HG02981 (cell line): ENCODE results near the gene AMOTL1.

Experiments
- ATAC-seq: cut with Tn5 transposase; IDR thresholded peaks from one replicate; pipeline ENCODE4 v1.9.1; 2021; ENCODE audit warnings: mild to moderate bottlenecking, moderate library complexity; ENCODE audit not compliant: unreplicated experiment

The AMOTL1 gene

DNA sequence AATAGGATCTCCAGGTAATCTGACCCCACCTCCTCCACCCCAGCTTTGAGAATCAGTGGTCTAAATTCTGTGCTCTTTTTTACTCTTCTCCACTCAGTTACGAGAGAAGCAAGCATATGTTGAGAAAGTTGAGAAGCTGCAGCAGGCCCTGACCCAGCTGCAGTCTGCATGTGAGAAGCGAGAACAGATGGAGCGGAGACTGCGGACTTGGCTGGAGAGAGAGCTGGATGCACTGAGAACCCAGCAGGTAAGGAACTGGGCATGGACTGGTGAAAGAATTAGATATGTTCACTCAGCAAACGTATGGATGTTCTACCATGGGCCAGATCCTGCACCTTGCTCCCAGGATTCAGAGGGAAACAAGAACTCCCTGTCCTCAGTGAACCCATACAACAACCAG lies 85.7 kb downstream of the AMOTL1 start:
- no peak for ATAC-seq

DNA sequence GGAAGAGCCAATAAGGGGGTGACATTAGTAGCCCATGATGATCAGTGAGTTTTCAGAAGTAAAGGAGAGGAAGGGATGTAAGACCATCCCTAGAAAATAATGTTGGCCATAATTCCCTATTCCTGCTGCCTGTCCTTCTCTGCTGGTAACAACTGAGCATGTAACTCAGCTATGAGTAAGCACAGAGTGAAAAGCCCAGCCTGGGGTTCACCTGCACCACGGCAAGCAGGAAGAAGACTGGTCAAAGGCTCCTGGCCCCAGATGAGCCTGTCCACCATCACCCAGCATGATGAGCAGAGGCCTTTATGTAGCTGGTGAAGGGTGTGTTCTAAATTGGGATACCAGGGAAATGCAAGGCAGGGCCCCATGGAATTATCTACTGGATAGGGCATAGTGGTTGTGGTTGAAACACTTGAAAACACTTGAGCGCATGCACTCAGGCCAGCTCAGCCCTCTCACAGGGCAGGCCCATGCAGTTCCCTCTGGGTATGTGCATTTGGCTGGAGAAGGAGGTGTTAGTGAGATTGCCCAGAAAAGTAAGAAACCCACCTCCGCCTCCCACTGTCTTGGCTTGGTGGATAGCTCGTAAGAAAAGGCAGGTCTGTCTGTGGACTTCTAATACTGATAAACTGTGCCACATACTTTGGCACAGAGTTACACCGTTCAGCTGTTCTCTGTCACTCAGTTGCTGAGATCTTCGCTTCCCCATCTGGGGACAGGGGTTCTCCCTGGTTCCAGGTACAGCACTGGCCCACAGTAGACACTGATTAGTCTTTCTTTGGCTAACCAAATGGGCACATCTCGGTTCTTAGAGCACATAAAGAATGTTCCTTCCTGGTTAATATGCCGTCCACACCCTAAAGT lies 86.8 kb downstream of the AMOTL1 start:
- no peak for ATAC-seq

DNA sequence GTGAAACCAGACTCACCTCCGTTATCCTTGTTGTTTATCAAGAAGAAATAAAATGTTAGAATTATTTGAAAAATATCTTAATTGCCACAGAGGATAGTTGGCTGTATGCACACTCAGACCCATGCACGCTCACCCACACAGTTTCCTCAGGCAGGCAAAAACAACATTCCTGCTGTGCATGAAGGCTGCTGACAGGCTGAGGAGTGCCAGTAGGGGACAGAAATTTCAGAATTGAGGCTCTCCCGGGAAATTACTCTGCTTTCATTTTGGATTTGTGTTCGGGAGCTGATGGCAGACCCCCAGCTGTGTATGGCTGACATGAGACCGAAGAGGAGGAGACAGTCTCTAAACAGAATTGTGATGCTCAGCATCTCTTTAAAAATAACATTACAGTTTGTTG lies 87.5 kb downstream of the AMOTL1 start:
- ATAC-seq = no peak

DNA sequence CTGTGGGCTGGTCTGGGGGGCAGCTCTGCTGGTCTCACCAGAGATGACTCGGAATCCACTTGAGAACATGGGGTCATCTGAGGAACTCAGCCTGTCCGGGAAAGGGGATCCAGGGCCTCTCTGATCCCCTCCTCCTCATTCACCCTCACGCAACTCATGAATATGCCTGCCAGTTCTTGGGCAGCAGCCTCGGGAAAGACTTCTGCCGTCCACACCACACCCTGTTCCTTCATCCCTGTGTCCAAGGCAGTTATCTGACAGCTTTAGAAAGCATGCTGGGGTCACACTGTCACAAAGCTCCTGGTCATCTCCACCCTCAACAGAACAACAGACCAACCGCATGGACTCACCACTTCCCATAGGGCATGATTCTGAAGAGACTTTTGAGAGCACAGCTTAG lies 88.3 kb downstream of the AMOTL1 start:
- no peak for ATAC-seq

DNA sequence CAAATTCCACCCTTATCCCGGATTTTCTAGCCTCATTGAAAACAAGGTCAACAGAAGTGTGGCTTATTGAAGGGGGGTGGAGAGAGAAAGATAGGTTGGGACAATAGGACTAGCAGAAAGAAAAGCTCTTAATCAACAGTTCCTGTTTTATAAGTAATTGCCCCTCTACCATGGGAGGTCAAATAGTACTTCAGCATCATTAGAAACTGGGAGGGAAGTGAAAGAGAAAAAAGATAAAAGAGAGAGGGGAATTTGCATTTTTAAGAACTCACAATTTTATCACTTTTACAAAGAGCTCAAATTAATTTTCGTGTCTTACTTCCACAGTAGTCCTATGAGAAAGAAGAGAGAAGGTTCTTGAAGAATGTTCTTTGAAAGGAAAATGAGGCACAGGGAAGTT lies 89.2 kb downstream of the AMOTL1 start:
- no peak for ATAC-seq

DNA sequence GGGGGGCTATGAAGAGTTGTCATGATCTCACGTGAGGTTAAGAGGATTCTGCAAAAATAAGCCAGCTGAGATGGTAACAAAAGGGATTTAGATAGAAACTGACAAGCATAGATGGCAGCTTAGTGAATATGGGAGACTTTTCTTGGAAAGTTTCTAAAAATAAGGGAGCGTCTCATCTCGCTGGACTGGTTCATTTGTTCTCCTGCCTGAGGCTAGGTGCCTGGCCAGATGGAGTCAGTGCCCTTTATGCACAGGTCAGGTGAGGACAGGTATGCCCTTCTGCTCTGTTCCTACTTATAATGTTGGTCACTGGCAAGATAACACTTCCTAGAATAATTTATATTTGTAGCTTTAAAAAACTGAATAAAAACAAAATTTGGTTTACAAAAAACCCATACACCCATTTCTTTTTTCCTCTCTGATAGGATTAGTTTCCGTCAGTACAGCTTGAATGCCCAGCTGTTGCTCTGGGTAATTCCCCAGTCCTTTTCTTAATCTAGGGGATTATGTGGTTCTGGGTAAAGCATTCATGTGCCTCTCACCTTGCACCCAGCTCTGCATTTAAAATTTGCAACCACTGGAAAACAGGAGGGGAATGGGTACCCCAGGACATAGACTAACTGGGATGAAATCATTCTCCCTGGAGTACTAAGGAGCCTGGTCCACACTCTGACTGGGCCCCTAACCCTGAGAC lies 90.0 kb downstream of the AMOTL1 start:
- ATAC-seq = no peak

DNA sequence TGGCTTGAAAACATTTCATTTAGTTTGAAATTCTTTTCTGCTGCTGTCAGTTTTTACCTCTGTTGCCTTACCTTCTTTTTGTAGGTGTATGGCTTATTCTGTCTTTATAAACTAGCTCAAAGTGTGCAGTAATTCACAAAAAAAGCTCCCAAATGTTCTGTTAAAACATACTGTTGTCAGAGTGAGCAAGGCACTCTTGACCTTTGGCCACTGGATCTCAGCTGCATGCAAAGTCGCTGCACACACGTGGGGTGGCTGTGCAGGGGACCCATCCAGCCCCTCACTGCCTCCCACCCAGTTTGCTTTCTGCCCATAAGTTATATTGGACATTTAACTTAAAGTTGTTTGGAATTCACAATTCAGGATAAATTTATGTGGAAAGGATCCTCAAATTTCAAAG lies 92.2 kb downstream of the AMOTL1 start:
- ATAC-seq = no peak

DNA sequence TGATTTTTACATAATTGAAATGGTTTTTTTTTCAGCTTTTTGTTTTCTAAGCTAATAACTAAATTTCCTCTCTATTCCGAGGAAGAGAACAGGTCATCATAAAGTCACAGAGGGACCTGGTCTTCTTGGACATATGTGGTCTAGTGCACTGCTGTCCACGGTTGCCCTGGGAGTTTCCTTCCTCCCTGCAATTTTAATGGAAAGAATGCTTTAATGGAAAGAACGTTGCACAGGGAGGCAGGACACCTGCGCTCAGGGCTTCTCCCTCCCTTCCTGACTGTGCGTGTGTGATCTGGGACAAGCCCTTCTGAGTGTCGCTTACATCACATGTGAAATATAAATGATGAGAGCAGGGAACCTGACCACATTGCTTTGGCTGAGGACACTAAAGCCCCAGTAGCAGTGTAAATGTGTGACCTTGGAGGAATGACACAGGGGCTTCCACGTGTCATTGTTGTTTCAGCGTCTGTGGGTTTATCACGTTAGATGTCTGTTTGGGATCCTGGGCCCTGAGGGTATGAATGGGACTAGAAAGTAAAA lies 93.2 kb downstream of the AMOTL1 start:
- ATAC-seq = no peak

DNA sequence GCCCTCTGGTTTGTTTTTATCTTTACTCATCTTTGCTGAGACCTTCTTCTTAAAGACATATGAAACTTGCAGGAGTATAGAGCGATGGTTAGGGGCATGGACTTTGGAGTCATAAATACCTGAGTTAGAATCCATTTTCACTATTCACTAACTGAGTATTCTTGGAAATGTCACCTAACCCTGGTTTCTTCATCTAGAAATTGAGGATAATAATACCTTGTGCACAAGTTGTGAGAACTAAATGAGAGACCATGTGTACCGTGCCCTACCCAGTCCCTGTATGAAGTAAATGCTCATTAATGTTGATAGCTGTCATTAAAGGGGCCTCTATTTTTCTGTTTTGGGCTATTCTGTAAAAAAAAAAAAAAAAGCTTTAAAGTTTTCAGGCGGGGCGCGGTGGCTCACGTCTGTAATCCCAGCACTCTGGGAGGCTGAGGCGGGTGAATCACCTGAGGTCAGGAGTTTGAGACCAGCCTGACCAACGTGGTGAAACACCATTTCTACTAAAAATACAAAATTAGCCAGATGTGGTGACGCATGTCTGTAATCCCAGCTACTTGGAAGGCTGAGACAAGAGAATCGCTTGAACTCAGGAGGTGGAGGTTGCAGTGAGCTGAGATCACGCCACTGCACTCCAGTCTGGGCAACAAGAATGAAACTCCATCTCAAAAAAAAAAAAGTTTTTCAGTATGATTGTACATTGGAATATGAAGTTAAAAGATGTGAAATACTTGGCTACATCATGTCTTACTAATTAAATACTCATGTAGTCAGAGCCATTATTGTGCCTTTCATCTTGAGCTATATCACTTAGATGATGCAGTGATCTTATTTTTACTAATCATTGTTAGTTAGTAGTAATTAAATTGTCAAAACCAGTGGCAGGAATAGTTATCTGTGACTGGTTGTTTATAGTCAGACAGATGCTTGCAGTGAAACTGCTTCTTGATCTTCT lies 95.0 kb downstream of the AMOTL1 start:
- no peak for ATAC-seq

DNA sequence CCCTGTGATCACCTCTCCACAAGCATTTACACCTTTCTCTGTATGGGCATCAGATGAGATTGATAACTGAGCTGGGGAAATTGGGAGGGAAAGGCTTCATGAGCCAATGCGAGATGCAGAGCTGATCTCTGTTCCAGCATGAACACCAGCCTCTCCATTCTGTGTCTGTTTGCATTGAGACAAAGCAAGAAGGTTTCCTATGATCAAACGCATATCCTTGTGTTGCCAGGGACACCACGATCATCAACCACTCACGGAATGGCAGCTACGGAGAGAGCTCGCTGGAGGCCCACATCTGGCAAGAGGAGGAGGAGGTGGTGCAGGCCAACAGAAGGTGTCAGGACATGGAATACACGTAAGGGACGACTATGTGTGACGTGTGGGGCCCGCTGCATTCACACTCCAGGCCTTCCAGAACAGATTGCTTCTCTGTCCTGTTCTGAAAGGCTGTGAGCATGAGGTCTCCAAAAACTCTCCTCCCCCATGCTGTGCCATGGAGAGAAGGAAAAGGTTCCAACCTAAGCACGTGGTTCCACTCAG lies 96.4 kb downstream of the AMOTL1 start:
- no peak for ATAC-seq

DNA sequence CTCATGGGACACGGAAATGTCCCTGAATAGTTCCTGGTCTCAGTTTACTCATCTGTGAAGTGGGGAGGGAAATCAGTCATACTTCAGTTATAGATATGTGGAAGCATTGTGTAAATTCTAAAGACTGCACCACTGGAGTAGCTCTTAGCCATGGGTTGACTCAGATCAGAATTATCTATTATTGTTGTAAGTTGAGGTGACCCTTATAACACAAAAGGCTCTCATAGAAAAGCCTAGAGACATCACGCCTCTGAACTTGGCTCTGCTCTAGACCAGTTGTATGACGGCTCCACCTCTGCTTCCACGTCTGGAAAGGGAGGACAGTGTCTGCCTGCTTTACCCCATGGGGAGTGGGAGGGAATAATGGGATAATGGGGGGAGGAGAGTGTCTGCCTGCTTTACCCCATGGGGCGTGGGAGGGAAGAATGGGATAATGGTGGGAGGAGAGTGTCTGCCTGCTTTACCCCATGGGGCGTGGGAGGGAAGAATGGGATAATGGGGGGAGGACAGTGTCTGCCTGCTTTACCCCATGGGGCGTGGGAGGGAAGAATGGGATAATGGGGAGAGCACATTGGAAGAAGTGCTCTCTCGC lies 98.2 kb downstream of the AMOTL1 start:
- no peak for ATAC-seq

DNA sequence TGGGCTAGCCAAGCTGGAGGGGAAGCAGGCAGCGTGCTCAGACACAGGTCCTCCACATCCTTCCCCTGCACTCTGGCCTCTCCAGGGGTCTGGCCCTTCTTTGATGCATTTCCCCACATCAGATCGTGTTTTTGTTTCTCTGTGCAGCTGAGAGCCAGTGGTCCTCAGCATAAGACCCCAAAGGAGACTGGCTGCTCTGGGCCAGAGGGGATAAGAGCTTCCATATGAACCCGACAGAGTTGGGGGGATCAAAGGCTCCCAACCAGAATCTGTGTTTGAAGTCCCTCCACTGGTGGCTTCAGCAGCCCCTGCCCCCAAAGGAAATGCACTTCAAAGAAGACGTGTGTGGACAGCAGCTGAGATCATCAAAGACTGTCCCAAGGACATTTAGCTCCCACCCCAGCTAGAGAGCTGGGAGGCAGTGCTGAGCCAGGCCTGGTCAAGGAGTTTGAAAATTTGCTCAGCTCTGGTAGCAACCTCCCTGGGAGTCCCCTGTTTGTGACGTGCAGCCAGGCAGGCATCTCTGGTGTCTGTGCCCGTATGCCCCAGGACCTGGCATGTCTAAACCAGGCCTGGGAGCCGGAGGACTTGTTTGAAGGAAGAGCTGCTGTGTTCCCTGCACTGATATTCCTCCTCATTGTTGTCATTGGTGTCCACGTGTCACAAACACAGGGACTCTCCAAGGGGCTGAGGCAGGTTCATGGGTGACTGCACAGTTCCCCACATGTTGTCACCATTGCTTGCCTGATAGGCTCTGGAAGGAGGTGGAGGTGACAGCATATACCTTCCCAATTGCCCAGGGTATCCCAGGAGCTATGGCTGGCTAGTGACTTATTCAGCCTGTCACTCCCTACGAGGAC lies 99.0 kb downstream of the AMOTL1 start:
- no peak for ATAC-seq

DNA sequence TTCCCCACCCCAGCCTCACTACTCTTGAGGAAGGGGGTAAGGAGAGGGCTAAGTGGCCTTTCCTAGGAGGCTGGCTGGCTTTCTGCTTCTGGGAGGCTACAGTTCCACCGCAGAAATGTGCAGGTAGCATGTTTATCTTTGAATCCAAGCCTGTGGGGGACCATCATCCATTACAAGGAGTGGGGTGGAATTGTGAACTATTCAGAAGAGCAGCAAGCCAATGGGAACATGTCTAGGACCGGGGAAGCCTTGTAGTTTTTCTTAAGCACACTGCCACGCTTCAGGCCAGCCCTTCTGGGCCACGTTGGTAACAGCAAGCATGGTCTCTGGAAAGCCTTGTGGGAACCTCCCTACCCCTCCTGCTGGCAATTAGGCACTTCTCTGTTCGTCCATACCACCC lies 100.3 kb downstream of the AMOTL1 start:
- no peak for ATAC-seq

DNA sequence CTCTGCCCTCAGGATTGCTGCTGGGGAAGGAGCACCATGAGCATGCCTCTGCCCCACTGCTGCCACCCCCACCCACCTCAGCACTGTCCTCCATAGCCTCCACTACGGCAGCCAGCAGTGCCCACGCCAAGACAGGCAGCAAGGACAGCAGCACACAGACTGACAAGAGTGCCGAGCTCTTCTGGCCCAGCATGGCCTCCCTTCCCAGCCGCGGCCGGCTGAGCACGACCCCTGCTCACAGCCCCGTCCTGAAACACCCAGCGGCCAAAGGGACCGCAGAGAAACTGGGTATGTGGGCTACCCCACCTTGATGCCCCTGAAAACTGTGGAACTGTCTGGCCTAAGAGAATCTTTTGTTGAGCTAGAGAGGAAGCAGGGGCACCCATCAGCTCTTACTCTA lies 101.0 kb downstream of the AMOTL1 start:
- ATAC-seq = no peak

DNA sequence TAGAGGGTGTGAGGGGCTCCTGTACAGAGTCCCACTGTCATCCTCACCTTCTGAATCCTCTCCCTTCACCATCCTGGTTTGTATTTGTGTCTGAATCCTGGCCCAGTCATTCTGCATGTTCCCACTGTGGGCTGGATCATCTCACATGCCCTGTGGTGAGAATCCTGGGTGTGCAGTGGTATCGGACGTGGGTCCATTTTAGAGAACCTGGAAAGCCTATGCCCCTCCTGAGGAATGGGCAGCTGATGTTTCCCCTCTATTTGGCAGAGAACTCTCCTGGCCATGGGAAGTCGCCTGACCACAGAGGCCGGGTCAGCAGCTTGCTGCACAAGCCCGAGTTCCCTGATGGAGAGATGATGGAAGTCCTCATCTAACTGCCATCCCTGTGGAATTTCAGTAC lies 102.3 kb downstream of the AMOTL1 start:
- no peak for ATAC-seq

DNA sequence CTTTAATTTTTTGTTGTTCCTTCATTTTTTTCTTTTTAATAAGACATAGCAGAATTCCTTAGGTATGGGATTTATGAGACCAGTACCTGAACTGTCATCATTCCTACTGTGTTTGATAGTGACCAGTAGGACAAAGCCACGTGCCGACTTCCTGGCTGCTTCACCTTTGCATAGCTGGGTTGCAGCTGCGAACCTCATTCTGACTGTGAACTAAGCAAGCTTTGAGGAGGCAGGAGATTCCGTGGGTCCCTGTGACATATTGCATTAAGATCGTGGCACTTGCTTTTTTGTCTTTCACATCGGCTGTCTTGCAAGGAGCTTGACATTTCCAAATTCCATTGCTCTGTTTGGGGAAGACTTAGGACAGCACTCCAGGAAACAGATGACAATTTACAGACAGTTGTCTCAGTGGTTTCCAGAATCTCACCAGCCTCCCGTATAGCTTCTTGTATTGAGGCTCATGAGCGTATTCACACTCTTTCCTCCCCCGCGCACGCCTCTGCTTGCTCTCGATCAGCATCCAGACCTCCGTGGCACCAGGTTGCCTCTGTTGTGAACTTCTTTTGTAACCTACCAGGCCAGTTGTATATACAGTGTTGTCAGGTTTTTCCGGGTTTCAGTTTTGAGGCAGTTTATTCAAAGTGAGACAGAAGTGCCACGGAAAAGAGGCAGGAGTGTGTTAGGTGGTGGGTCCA lies 103.5 kb downstream of the AMOTL1 start:
- ATAC-seq = no peak

DNA sequence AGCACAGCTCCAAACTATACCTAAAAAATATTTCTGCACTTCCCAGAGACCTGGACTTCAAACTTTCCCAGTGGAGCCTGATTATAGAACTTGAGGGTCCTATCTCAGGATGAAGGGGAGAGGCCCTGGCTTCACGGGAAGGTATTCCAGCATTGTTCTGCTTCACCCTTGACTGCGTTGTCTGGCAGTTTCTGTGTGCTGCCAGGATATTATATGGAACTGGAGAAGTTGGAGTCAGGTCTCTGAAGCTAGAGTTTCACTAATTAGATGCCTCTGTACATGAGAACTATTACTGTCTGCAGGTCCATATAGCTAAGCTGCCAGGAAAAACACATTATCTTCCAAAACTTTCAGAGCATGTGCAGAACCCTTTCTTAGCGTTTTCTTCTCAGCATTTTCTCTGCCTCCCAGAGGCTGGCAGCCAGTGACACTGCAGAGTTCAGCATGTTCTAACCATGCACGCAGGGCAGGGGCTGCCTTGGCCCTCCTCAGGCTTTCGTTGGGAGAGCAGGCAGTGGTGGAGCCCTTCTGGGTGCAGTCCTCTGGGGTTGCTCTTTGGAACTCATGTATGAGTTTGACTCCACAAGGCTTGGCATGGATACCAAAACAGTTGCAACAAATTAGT lies 105.9 kb downstream of the AMOTL1 start:
- ATAC-seq = no peak

DNA sequence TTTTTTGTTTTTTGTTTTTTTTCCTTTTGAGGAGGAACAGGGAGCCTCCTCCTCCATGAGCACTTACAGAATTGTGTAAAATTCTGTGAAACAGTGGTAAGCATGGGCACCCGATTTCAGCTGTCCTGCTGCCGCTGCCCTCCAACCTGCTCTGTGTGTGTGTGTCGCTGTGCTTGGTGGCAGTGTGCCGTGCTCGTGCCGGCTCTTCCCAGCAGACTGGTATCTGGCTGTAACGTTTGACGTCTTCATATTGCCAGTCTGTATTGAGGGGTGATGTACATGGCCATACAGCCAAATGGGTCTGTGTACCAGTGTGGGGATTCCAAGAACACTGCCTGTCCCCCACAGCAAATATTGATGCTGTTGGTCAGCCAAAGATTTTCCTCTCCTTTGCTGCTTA lies 108.1 kb downstream of the AMOTL1 start:
- no peak for ATAC-seq
